ENCODE data around the gene RHOT2.

Gene RHOT2

GRCh38 chr16:651844-652243 is 16.1 kb upstream of the RHOT2 start:
- H3K4me2 ChIP-seq (ENCODE audit: low read length) = no peak overlapping the region
- no peak overlapping the region for H3K9ac ChIP-seq
- H3K36me3 ChIP-seq (ENCODE audit: control insufficient read depth, insufficient read depth, low read length) = no peaks in the 10 kb centered on the region
- no peak overlapping the region for H2AFZ ChIP-seq
- TF ChIP-seq, protein P1, sequence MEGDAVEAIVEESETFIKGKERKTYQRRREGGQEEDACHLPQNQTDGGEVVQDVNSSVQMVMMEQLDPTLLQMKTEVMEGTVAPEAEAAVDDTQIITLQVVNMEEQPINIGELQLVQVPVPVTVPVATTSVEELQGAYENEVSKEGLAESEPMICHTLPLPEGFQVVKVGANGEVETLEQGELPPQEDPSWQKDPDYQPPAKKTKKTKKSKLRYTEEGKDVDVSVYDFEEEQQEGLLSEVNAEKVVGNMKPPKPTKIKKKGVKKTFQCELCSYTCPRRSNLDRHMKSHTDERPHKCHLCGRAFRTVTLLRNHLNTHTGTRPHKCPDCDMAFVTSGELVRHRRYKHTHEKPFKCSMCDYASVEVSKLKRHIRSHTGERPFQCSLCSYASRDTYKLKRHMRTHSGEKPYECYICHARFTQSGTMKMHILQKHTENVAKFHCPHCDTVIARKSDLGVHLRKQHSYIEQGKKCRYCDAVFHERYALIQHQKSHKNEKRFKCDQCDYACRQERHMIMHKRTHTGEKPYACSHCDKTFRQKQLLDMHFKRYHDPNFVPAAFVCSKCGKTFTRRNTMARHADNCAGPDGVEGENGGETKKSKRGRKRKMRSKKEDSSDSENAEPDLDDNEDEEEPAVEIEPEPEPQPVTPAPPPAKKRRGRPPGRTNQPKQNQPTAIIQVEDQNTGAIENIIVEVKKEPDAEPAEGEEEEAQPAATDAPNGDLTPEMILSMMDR (IDR thresholded peaks at IDR 0.05) = no peak
- H3K4me1 ChIP-seq = peaks cover 20% of the 10 kb centered on the region
- H3K4me3 ChIP-seq (ENCODE audit: low read depth, low read length) = no peak overlapping the region
- no peak overlapping the region for H3K27ac ChIP-seq
- peaks cover under 1% of the 10 kb centered on the region for H3K79me2 ChIP-seq
- no peaks in the 10 kb centered on the region for H3K27me3 ChIP-seq (ENCODE audit: control insufficient read depth, insufficient read depth, low read length)
- H3K9me3 ChIP-seq (ENCODE audit: control insufficient read depth, low read length) = no peaks in the 10 kb centered on the region

- H3K9me3 ChIP-seq (ENCODE audit: control insufficient read depth, low read length) = no peaks in the 10 kb centered on the region
- H3K27me3 ChIP-seq (ENCODE audit: control insufficient read depth, insufficient read depth, low read length) = no peaks in the 10 kb centered on the region
- TF ChIP-seq, protein P1 (IDR thresholded peaks at IDR 0.05) = no peak
- H2AFZ ChIP-seq = no peak overlapping the region
- no peak overlapping the region for H3K4me2 ChIP-seq (ENCODE audit: low read length)
- no peaks in the 10 kb centered on the region for H3K79me2 ChIP-seq
- no peak overlapping the region for H3K9ac ChIP-seq
- no peaks in the 10 kb centered on the region for H3K36me3 ChIP-seq (ENCODE audit: control insufficient read depth, insufficient read depth, low read length)
- no peak overlapping the region for H3K4me3 ChIP-seq (ENCODE audit: low read depth, low read length)
- H3K27ac ChIP-seq = no peak overlapping the region
- peaks cover 12% of the 10 kb centered on the region for H3K4me1 ChIP-seq
These were observed 15.3 kb upstream of the RHOT2 start for GRCh38 chr16:652454-653305.

GRCh38 chr16:654034-654433 is 13.9 kb upstream of the RHOT2 start:
- TF ChIP-seq, protein P1 (IDR thresholded peaks at IDR 0.05) = no peak

DNA sequence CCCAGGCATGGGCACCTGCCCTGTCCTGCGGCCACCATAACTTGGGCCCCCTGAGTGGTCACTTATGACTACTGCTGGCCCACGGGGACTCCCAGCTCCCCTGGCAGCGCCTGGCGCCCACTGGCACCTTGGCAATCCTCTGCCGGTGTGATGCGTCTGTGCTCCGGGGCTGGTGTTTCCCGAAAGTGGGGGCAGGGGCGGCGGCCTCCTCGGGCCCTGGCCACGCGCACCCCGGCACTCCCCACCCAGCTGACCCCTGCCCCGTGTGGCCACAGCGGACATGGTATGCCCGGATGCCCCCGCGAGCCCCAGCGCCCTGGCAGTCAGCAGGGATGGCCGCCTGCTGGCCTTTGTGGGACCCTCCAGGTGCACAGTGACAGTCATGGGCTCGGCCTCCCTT is 10.4 kb upstream of the RHOT2 start:
- H3K9ac ChIP-seq = no peak overlapping the region
- no peak overlapping the region for H2AFZ ChIP-seq
- TF ChIP-seq, protein P1 (IDR thresholded peaks at IDR 0.05) = no peak
- no peaks in the 10 kb centered on the region for H3K79me2 ChIP-seq
- peaks cover 4% of the 10 kb centered on the region for H3K4me1 ChIP-seq
- H3K9me3 ChIP-seq (ENCODE audit: control insufficient read depth, low read length) = no peaks in the 10 kb centered on the region
- no peaks in the 10 kb centered on the region for H3K36me3 ChIP-seq (ENCODE audit: control insufficient read depth, insufficient read depth, low read length)
- H3K4me3 ChIP-seq (ENCODE audit: low read depth, low read length) = no peak overlapping the region
- H3K27ac ChIP-seq = no peak overlapping the region
- no peaks in the 10 kb centered on the region for H3K27me3 ChIP-seq (ENCODE audit: control insufficient read depth, insufficient read depth, low read length)
- no peak overlapping the region for H3K4me2 ChIP-seq (ENCODE audit: low read length)

More at GRCh38 chr16:654034-654433, 13.9 kb upstream of the RHOT2 start:
- Histone ChIP-seq H3K4me2 (ENCODE audit: low read length) (no peak overlapping the region), H3K27ac (no peak overlapping the region), H3K9me3 (ENCODE audit: control insufficient read depth, low read length) (no peaks in the 10 kb centered on the region), H2AFZ (no peak overlapping the region), H3K79me2 (no peaks in the 10 kb centered on the region), H3K4me1 (peaks cover 4% of the 10 kb centered on the region), H3K9ac (no peak overlapping the region), H3K36me3 (ENCODE audit: control insufficient read depth, insufficient read depth, low read length) (no peaks in the 10 kb centered on the region), H3K4me3 (ENCODE audit: low read depth, low read length) (no peak overlapping the region), H3K27me3 (ENCODE audit: control insufficient read depth, insufficient read depth, low read length) (no peaks in the 10 kb centered on the region)

All from parathyroid adenoma (tissue), 2 donors.